ENCODE results near the gene DENND5B.

- TF ChIP-seq CTCF (conservative IDR thresholded peaks at IDR 0.05; ENCODE audit: low read depth, low read length) (no peak), MXI1 (IDR thresholded peaks at IDR 0.05; ENCODE audit: borderline replicate concordance, low read depth, low read length) (no peak)
These were observed 63.9 kb downstream of the DENND5B start for GRCh38 chr12:31527083-31527482.

Data from IMR-90 (cell line).